ENCODE results near the gene CNEP1R1.
"Not testable (repeated sequence)": the region's sequence is repeated elsewhere in the genome, so short reads cannot be mapped to it uniquely, and the experiment has no call there.

CNEP1R1 gene

GRCh38 chr16:50024684-50025536 is at the start of gene CNEP1R1:
Gene CNEP1R1, plus strand, starts transcription at chr16:50025225. Its CDS starts 91 bp downstream, at chr16:50025316.
- DNase-seq, result peak; percentile 98

- no peak for DNase-seq
These were observed 47.6 kb upstream of the CNEP1R1 start for GRCh38 chr16:49977427-49977826.

- DNase-seq, result no peak
These were observed 46.3 kb upstream of the CNEP1R1 start for GRCh38 chr16:49978569-49979326.

GRCh38 chr16:49980166-49980565 is 44.9 kb upstream of the CNEP1R1 start:
- no peak for DNase-seq

GRCh38 chr16:49986351-49987124 is 38.5 kb upstream of the CNEP1R1 start:
- no peak for DNase-seq

- no peak for DNase-seq
These were observed 37.6 kb upstream of the CNEP1R1 start for GRCh38 chr16:49987381-49987780.

- DNase-seq, result no peak
These were observed 32.2 kb upstream of the CNEP1R1 start for GRCh38 chr16:49992825-49993224.

- DNase-seq, result no peak
These were observed 31.4 kb upstream of the CNEP1R1 start for GRCh38 chr16:49993579-49993978.

- DNase-seq, result no peak
These were observed 31.0 kb upstream of the CNEP1R1 start for GRCh38 chr16:49994006-49994405.

GRCh38 chr16:49995720-49996119 is 29.3 kb upstream of the CNEP1R1 start:
- no peak for DNase-seq

GRCh38 chr16:49997721-49998251 is 27.2 kb upstream of the CNEP1R1 start:
- no peak for DNase-seq

GRCh38 chr16:49998991-49999390 is 26.0 kb upstream of the CNEP1R1 start:
- DNase-seq, result no peak

- DNase-seq, result no peak
These were observed 23.9 kb upstream of the CNEP1R1 start for GRCh38 chr16:50001144-50001543.

- DNase-seq, result no peak
These were observed 22.8 kb upstream of the CNEP1R1 start for GRCh38 chr16:50002190-50002589.

- no peak for DNase-seq
These were observed 20.8 kb upstream of the CNEP1R1 start for GRCh38 chr16:50004239-50004638.

- DNase-seq, result no peak
These were observed 18.1 kb upstream of the CNEP1R1 start for GRCh38 chr16:50006964-50007363.

GRCh38 chr16:50007744-50008143 is 17.3 kb upstream of the CNEP1R1 start:
- DNase-seq, result no peak

GRCh38 chr16:50010212-50010611 is 14.8 kb upstream of the CNEP1R1 start:
- no peak for DNase-seq

- no peak for DNase-seq
These were observed 13.3 kb upstream of the CNEP1R1 start for GRCh38 chr16:50011707-50012106.

GRCh38 chr16:50012182-50012581 is 12.8 kb upstream of the CNEP1R1 start:
- DNase-seq, result no peak

- not testable (repeated sequence) for DNase-seq
These were observed 10.8 kb upstream of the CNEP1R1 start for GRCh38 chr16:50014211-50014610.

- no peak for DNase-seq
These were observed 9.4 kb upstream of the CNEP1R1 start for GRCh38 chr16:50015631-50016030.

GRCh38 chr16:50017553-50017952 is 7.5 kb upstream of the CNEP1R1 start:
- no peak for DNase-seq

Data from right hindlimb (tissue), 1 donor.